SK-N-SH (cell line): ENCODE measurements around the gene ARHGAP5. TPM values are rescaled to one million over a fixed set of nuclear protein-coding genes. Genes with fewer than 3 reads are reported as not detected.
A peak's percentile ranks its signal among the peaks of the same experiment; 100 is the strongest.

Experiments used
- CTCF ChIA-PET: fragments of 300-600, 350-600 bp; formaldehyde crosslinking; extraction: SDS; loops from one replicate; lab custom pipeline; 2021; lab: Yijun Ruan, JAX
- POLR2A ChIA-PET: fragments of 350-600 bp; sonication (Branson Sonifier 250); formaldehyde crosslinking; extraction: SDS; loops from one replicate; lab custom pipeline; 2020; ENCODE audit warnings: antibody characterized with exemption, inconsistent platforms; lab: Yijun Ruan, JAX
- DNase-seq: peaks from one replicate; pipeline ENCODE4 v3.0.0; 2012
- H2AFZ ChIP-seq: fragments of 200-600 bp; sonication (generic); 2 replicates; pipeline ENCODE4 v1.8.1; 2016; ENCODE audit warnings: antibody characterized with exemption, mild to moderate bottlenecking, low read depth
- H3F3A ChIP-seq: fragments of 200-600 bp; sonication (generic); replicated peaks from 2 replicates; pipeline ENCODE3; 2016; ENCODE audit warnings: antibody characterized with exemption, mild to moderate bottlenecking; ENCODE audit not compliant: insufficient read depth
- H3K27ac ChIP-seq, 2 experiments: fragments of 200-500 bp in 1 of 2; fragments of 200-600 bp in 1 of 2; sonication (Bioruptor generic) in 1 of 2; sonication (generic), shearing (Covaris generic) in 1 of 2; 2 replicates each; pipeline versions ENCODE4 v1.5.1 to v1.6.1; 2014 to 2016; ENCODE audit warnings: low read depth in 2 of 2, inconsistent platforms in 1 of 2, low read length in 1 of 2, mild to moderate bottlenecking in 1 of 2, mixed read lengths in 1 of 2
- H3K27me3 ChIP-seq: fragments of 200-600 bp; sonication (generic), shearing (Covaris generic); 2 replicates; pipeline ENCODE4 v1.6.1; 2016; ENCODE audit warnings: mixed run types; ENCODE audit not compliant: insufficient read depth
- H3K36me3 ChIP-seq, 2 experiments: fragments of 200-500 bp in 1 of 2; fragments of 200-600 bp in 1 of 2; sonication (Bioruptor generic) in 1 of 2; sonication (generic) in 1 of 2; replicated peaks in 1 of 2; 2 replicates each; pipeline versions ENCODE3 to v1.5.1; 2014 to 2016; ENCODE audit warnings: low read length in 1 of 2, mild to moderate bottlenecking in 1 of 2; ENCODE audit not compliant: insufficient read depth in 2 of 2, control insufficient read depth in 1 of 2
- H3K4me1 ChIP-seq, 2 experiments: fragments of 200-500 bp in 1 of 2; fragments of 200-600 bp in 1 of 2; sonication (Bioruptor generic) in 1 of 2; sonication (generic), shearing (Covaris generic) in 1 of 2; 2 replicates each; pipeline versions ENCODE4 v1.5.1 to v1.6.1; 2014 to 2016; ENCODE audit warnings: low read depth in 1 of 2, low read length in 1 of 2, mixed run types in 1 of 2; ENCODE audit not compliant: insufficient read depth in 2 of 2, control insufficient read depth in 1 of 2
- H3K4me2 ChIP-seq: fragments of 200-600 bp; sonication (generic), shearing (Covaris generic); 2 replicates; pipeline ENCODE4 v1.6.1; 2017; ENCODE audit warnings: mixed run types
- H3K4me3 ChIP-seq, 2 experiments: fragments of 200-500 bp in 1 of 2; fragments of 200-600 bp in 1 of 2; sonication (Bioruptor generic) in 1 of 2; sonication (generic), shearing (Covaris generic) in 1 of 2; 2 replicates each; pipeline versions ENCODE4 v1.5.1 to v1.8.1; 2014 to 2016; ENCODE audit warnings: low read depth in 2 of 2, inconsistent platforms in 1 of 2, low read length in 1 of 2, mild to moderate bottlenecking in 1 of 2, mixed read lengths in 1 of 2, moderate library complexity in 1 of 2
- H3K79me2 ChIP-seq: fragments of 200-600 bp; sonication (generic); 2 replicates; pipeline ENCODE4 v1.8.1; 2017; ENCODE audit warnings: mild to moderate bottlenecking; ENCODE audit not compliant: insufficient read depth
- H3K9ac ChIP-seq: fragments of 200-600 bp; sonication (generic); 2 replicates; pipeline ENCODE4 v1.6.1; 2017; ENCODE audit warnings: mixed run types
- H3K9me2 ChIP-seq: fragments of 200-600 bp; sonication (generic); 2 replicates; pipeline ENCODE4 v1.6.1; 2017; ENCODE audit warnings: mixed run types
- H3K9me3 ChIP-seq: fragments of 200-600 bp; sonication (generic); 2 replicates; pipeline ENCODE4 v1.6.1; 2017; ENCODE audit warnings: mixed run types, mild to moderate bottlenecking, moderate library complexity
- H4K20me1 ChIP-seq: fragments of 200-600 bp; sonication (generic); 2 replicates; pipeline ENCODE4 v1.6.1; 2017; ENCODE audit warnings: mild to moderate bottlenecking, mixed run types; ENCODE audit not compliant: insufficient read depth
- CHD2 ChIP-seq: fragments of 150-350 bp; IDR thresholded peaks from 2 replicates; pipeline ENCODE4 v1.6.1; 2018; ENCODE audit warnings: low read length; ENCODE audit not compliant: partially characterized antibody
- FOSL2 ChIP-seq: IDR thresholded peaks from 2 replicates; pipeline ENCODE4 v1.4.0; 2012; ENCODE audit warnings: low read depth, mild to moderate bottlenecking, moderate library complexity, borderline replicate concordance
- MAX ChIP-seq: IDR thresholded peaks from 2 replicates; pipeline ENCODE4 v1.4.0; 2012; ENCODE audit warnings: low read depth
- RAD21 ChIP-seq: IDR thresholded peaks from 2 replicates; pipeline ENCODE4 v1.6.1; 2012; ENCODE audit warnings: mild to moderate bottlenecking, low read length
- RXRA ChIP-seq: IDR thresholded peaks from 2 replicates; pipeline ENCODE4 v1.4.0; 2012; ENCODE audit warnings: low read depth, mild to moderate bottlenecking, borderline replicate concordance
- TAF1 ChIP-seq: IDR thresholded peaks from 2 replicates; pipeline ENCODE4 v1.6.1; 2012; ENCODE audit warnings: low read depth, mild to moderate bottlenecking, low read length, moderate library complexity, borderline replicate concordance
- TCF12 ChIP-seq: IDR thresholded peaks from 2 replicates; pipeline ENCODE4 v1.4.0; 2012
- TEAD4 ChIP-seq: IDR thresholded peaks from 2 replicates; pipeline ENCODE4 v1.4.0; 2012; ENCODE audit warnings: mild to moderate bottlenecking, borderline replicate concordance; ENCODE audit not compliant: insufficient read depth
- ZBTB33 ChIP-seq: IDR thresholded peaks from 2 replicates; pipeline ENCODE4 v1.4.0; 2012; ENCODE audit warnings: low read depth, borderline replicate concordance
- WGBS: methylation state at CpG from one replicate; pipeline ENCODE4 v1.1.6; 2017; ENCODE audit warnings: low lambda C conversion rate; 5-methylcytosine and 5-hydroxymethylcytosine counted together
- polyA plus RNA-seq, 3 experiments: library from polyadenylated mRNA; depleted of rRNA; stranded (reverse); fragments of >200 nt; gene quantifications; 2 replicates each; pipeline ENCODE4 v1.2.3, GENCODE V29; 2012

Gene ARHGAP5
- polyA plus RNA-seq, 1 of the 3 experiments (the other 2 are of a cell fraction), result 7.2 TPM

GRCh38 chr14:32078023-32078857 is 1.1 kb downstream of the ARHGAP5 start:
- peaks cover 77% of the 10 kb centered on the region for H3K79me2 ChIP-seq
- H3K4me3 ChIP-seq, result peak overlapping the region; percentile 71 to 96
- H4K20me1 ChIP-seq, result peaks cover 51% of the 10 kb centered on the region
- DNase-seq, result peak; percentile 46
- peaks cover 2 to 8% of the 10 kb centered on the region in 2 experiments; a peak in 3 of 4 replicates for H3K4me1 ChIP-seq
- H3K4me2 ChIP-seq, result peak overlapping the region; percentile 69
- 4% methylated on average over 28 of the region's 28 CpGs for WGBS
- no peaks in the 10 kb centered on the region for H3K27me3 ChIP-seq
- CTCF ChIA-PET, result interaction anchor here (0.7 to 14.1 kb wide), 3 partner anchors 147 to 568 kb away, joined by 3 to 169 read pairs (median 3); no protein-coding TSS in a partner anchor
- TF ChIP-seq RAD21 (0 out of 2 replicates have a peak, but pooled peaks have one; percentile 3), CHD2 (peak; percentile 61), TAF1 (peak; percentile 45; the same call in 1 of the 2 replicates), TEAD4 (no peak), RXRA (no peak), ZBTB33 (no peak), MAX (0 out of 2 replicates have a peak, but pooled peaks have one; percentile 25)
- TF ChIP-seq, all 33 proteins: peak for 4
- Histone ChIP-seq H3K9me3 (no peaks in the 10 kb centered on the region), H3K9ac (peak overlapping the region; percentile 94), H2AFZ (no peak overlapping the region), H3K9me2 (no peaks in the 10 kb centered on the region), H3K36me3 (peaks cover 0 to 4% of the 10 kb centered on the region in 2 experiments), H3F3A (peaks cover 10% of the 10 kb centered on the region), H3K27ac (peak overlapping the region; percentile 86 to 96)
- POLR2A ChIA-PET, result interaction anchor here (0.7 kb wide), 2 partner anchors 125 to 621 kb away, joined by 3 read pairs; partner anchors contain the start of gene RNU6-8

DNA sequence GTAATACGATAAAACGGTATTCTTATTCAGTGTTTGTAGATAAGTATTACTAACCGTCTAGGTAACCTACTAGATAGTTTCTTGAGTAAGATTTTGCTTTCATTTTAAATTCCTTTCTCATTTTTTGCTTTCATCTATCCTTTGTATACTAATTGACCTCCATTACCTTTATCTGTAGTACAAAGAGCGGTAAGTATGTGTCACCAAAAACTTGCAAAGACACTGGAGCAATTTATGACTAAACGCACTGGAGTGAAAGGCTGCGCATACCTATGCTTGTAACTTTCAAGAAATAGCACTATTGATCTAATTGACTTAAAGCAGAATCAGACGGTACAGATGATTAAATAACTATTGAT is 1.7 kb downstream of the ARHGAP5 start:
- POLR2A ChIA-PET, result no interaction called here
- 15% methylated on average over 7 of the region's 7 CpGs for WGBS

More for the DNA sequence above, 1.7 kb downstream of the ARHGAP5 start:
- CTCF ChIA-PET, result interaction anchor here (14.1 kb wide), 1 partner anchor 174 kb away, joined by 169 read pairs; no protein-coding TSS in a partner anchor
- H3F3A ChIP-seq, result peaks cover 10% of the 10 kb centered on the region
- H3K4me1 ChIP-seq, result peaks cover 2 to 8% of the 10 kb centered on the region in 2 experiments; a peak in 3 of 4 replicates
- H3K9me2 ChIP-seq, result no peaks in the 10 kb centered on the region
- H3K27ac ChIP-seq, result peak overlapping the region; percentile 86 to 96
- H4K20me1 ChIP-seq, result peaks cover 57% of the 10 kb centered on the region
- no peaks in the 10 kb centered on the region for H3K27me3 ChIP-seq
- H3K9me3 ChIP-seq, result no peaks in the 10 kb centered on the region
- H3K4me3 ChIP-seq, result peak overlapping the region; percentile 71 to 96
- peaks cover 83% of the 10 kb centered on the region for H3K79me2 ChIP-seq
- H3K4me2 ChIP-seq, result peak overlapping the region; percentile 69
- peak; percentile 5; the same call in 1 of the 2 replicates for TF ChIP-seq TCF12
- TF ChIP-seq FOSL2, result no peak
- no peak for DNase-seq
- no peak overlapping the region for H2AFZ ChIP-seq
- peak overlapping the region; percentile 94 for H3K9ac ChIP-seq
- H3K36me3 ChIP-seq, result peaks cover 0 to 4% of the 10 kb centered on the region in 2 experiments
